HG03442 (cell line): ENCODE data around the gene MRGPRD.

Experiments used
- ATAC-seq: cut with Tn5 transposase; IDR thresholded peaks from one replicate; pipeline ENCODE4 v1.9.1; 2021; ENCODE audit warnings: mild to moderate bottlenecking, moderate library complexity; ENCODE audit not compliant: unreplicated experiment

Gene MRGPRD

GRCh38 chr11:68933605-68934320 is 47.0 kb downstream of the MRGPRD start:
- ATAC-seq, result no peak

- no peak for ATAC-seq
Measured at GRCh38 chr11:68932933-68933577, 47.7 kb downstream of the MRGPRD start.

- no peak for ATAC-seq
Measured at GRCh38 chr11:68932358-68932757, 48.4 kb downstream of the MRGPRD start.

GRCh38 chr11:68931911-68932310 is 48.9 kb downstream of the MRGPRD start:
- no peak for ATAC-seq

GRCh38 chr11:68930991-68931855 is 49.6 kb downstream of the MRGPRD start:
- no peak for ATAC-seq
